ENCODE data around the gene GRK6.

The GRK6 gene

DNA sequence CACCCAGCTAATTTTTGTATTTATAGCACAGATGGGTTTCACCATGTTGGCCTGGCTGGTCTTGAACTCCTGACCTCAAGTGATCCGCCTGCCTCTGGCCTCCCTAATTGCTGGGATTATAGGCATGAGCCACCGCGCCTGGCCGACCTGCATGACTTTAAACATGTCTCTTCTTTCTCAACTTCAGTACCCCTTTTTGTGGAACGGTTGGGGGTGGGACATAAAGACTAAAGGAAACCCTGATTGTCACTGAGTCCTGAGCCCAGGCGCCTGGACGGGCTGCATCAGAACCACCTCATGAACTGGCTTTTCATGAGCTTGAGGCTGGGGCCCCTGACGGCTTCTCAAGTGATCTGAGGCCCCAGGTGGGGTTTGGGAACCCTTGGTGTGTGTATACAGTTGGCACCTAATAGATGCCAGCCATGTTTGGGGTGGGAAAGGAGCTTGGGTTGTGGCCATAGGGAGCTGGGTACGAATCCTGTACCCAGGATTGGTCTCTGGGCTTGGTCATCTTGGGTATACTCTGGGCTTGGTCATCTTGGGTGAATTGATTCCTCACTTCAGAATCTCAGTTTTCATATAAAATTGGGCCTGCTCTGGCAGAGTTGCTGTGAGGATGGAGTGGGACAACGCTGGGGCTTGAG lies 2.2 kb downstream of the GRK6 start:
- TF ChIP-seq CEBPB (IDR thresholded peaks at IDR 0.05) (no peak), YY1 (IDR thresholded peaks at IDR 0.05; ENCODE audit: low read depth) (no peak), TAF1 (IDR thresholded peaks at IDR 0.05; ENCODE audit: low read depth) (no peak), REST (IDR thresholded peaks at IDR 0.05; ENCODE audit: low read depth) (no peak), EP300 (IDR thresholded peaks at IDR 0.05; ENCODE audit: borderline replicate concordance) (no peak), ZBTB7A (IDR thresholded peaks at IDR 0.05; ENCODE audit: low read depth) (no peak), CREB1 (IDR thresholded peaks at IDR 0.05; ENCODE audit: low read depth) (no peak), EGR1 (IDR thresholded peaks at IDR 0.05) (no peak), USF1 (IDR thresholded peaks at IDR 0.05) (no peak), RAD21 (IDR thresholded peaks at IDR 0.05; ENCODE audit: low read depth) (no peak), MAX (IDR thresholded peaks at IDR 0.05) (no peak), TEAD4 (IDR thresholded peaks at IDR 0.05) (no peak), NFIC (IDR thresholded peaks at IDR 0.05) (no peak), TCF12 (IDR thresholded peaks at IDR 0.05; ENCODE audit: low read depth) (no peak), FOXM1 (IDR thresholded peaks at IDR 0.05; ENCODE audit: borderline replicate concordance, low read depth) (no peak)

- no peak for TF ChIP-seq TEAD4 (IDR thresholded peaks at IDR 0.05)
- TF ChIP-seq RAD21 (IDR thresholded peaks at IDR 0.05; ENCODE audit: low read depth), result no peak
- TF ChIP-seq CEBPB (IDR thresholded peaks at IDR 0.05), result no peak
- no peak for TF ChIP-seq TAF1 (IDR thresholded peaks at IDR 0.05; ENCODE audit: low read depth)
- TF ChIP-seq CREB1 (IDR thresholded peaks at IDR 0.05; ENCODE audit: low read depth), result no peak
- TF ChIP-seq EP300 (IDR thresholded peaks at IDR 0.05; ENCODE audit: borderline replicate concordance), result no peak
- no peak for TF ChIP-seq NFIC (IDR thresholded peaks at IDR 0.05)
- TF ChIP-seq ZBTB7A (IDR thresholded peaks at IDR 0.05; ENCODE audit: low read depth), result no peak
- no peak for TF ChIP-seq TCF12 (IDR thresholded peaks at IDR 0.05; ENCODE audit: low read depth)
- TF ChIP-seq FOXM1 (IDR thresholded peaks at IDR 0.05; ENCODE audit: borderline replicate concordance, low read depth), result no peak
- no peak for TF ChIP-seq MAX (IDR thresholded peaks at IDR 0.05)
- TF ChIP-seq YY1 (IDR thresholded peaks at IDR 0.05; ENCODE audit: low read depth), result no peak
- no peak for TF ChIP-seq EGR1 (IDR thresholded peaks at IDR 0.05)
These were observed 3.0 kb downstream of the GRK6 start for GRCh38 chr5:177429248-177430040.

- no peak for TF ChIP-seq USF1 (IDR thresholded peaks at IDR 0.05)
- TF ChIP-seq CEBPB (IDR thresholded peaks at IDR 0.05), result no peak
- TF ChIP-seq EP300 (IDR thresholded peaks at IDR 0.05; ENCODE audit: borderline replicate concordance), result no peak
- TF ChIP-seq EGR1 (IDR thresholded peaks at IDR 0.05), result no peak
- TF ChIP-seq MAX (IDR thresholded peaks at IDR 0.05), result no peak
- TF ChIP-seq FOXM1 (IDR thresholded peaks at IDR 0.05; ENCODE audit: borderline replicate concordance, low read depth), result no peak
- no peak for TF ChIP-seq TCF12 (IDR thresholded peaks at IDR 0.05; ENCODE audit: low read depth)
- no peak for TF ChIP-seq TEAD4 (IDR thresholded peaks at IDR 0.05)
- TF ChIP-seq NFIC (IDR thresholded peaks at IDR 0.05), result no peak
- no peak for TF ChIP-seq REST (IDR thresholded peaks at IDR 0.05; ENCODE audit: low read depth)
- no peak for TF ChIP-seq TAF1 (IDR thresholded peaks at IDR 0.05; ENCODE audit: low read depth)
- no peak for TF ChIP-seq CREB1 (IDR thresholded peaks at IDR 0.05; ENCODE audit: low read depth)
- TF ChIP-seq YY1 (IDR thresholded peaks at IDR 0.05; ENCODE audit: low read depth), result no peak
- no peak for TF ChIP-seq ZBTB7A (IDR thresholded peaks at IDR 0.05; ENCODE audit: low read depth)
- TF ChIP-seq RAD21 (IDR thresholded peaks at IDR 0.05; ENCODE audit: low read depth), result no peak
These were observed 3.9 kb downstream of the GRK6 start for GRCh38 chr5:177430140-177430951.

DNA sequence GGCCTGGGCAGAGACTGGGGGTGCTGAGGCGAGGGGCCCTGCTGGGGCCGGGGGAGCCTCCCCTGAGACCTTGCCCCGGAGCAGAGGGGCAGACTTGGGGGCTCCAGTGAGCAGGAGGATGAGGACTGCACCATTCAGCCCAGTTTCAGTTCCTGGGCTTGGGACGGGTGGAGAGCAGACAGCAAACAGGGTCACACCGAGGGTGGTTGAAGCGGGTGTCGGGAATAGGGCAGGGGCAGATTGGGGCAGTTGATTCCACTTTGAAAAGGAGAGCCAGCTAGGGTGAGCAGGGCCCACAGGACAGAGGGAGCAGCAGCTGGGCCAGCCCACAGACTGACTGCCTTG lies 4.5 kb downstream of the GRK6 start:
- TF ChIP-seq NFIC (IDR thresholded peaks at IDR 0.05) (no peak), EGR1 (IDR thresholded peaks at IDR 0.05) (no peak), CEBPB (IDR thresholded peaks at IDR 0.05) (no peak), ZBTB7A (IDR thresholded peaks at IDR 0.05; ENCODE audit: low read depth) (no peak), REST (IDR thresholded peaks at IDR 0.05; ENCODE audit: low read depth) (no peak), CREB1 (IDR thresholded peaks at IDR 0.05; ENCODE audit: low read depth) (no peak), EP300 (IDR thresholded peaks at IDR 0.05; ENCODE audit: borderline replicate concordance) (no peak), FOXM1 (IDR thresholded peaks at IDR 0.05; ENCODE audit: borderline replicate concordance, low read depth) (no peak), TEAD4 (IDR thresholded peaks at IDR 0.05) (no peak), USF1 (IDR thresholded peaks at IDR 0.05) (no peak), MAX (IDR thresholded peaks at IDR 0.05) (no peak), TCF12 (IDR thresholded peaks at IDR 0.05; ENCODE audit: low read depth) (no peak), TAF1 (IDR thresholded peaks at IDR 0.05; ENCODE audit: low read depth) (no peak), RAD21 (IDR thresholded peaks at IDR 0.05; ENCODE audit: low read depth) (no peak), YY1 (IDR thresholded peaks at IDR 0.05; ENCODE audit: low read depth) (no peak)

Data from Ishikawa (cell line).